KMS-11 (cell line): ENCODE measurements around the gene ITPR3.

Source experiments
- H2AFZ ChIP-seq: fragments of 200-600 bp; sonication (generic); 2 replicates; pipeline ENCODE4 v1.6.1; 2016; ENCODE audit warnings: antibody characterized with exemption, mixed run types, low read depth
- H3K27ac ChIP-seq: fragments of 200-600 bp; sonication (generic); 2 replicates; pipeline ENCODE4 v1.6.1; 2016; ENCODE audit warnings: mild to moderate bottlenecking, mixed run types
- H3K27me3 ChIP-seq: fragments of 200-600 bp; sonication (generic); 2 replicates; pipeline ENCODE4 v1.6.1; 2017; ENCODE audit warnings: mild to moderate bottlenecking, low read depth, mixed run types, moderate library complexity; ENCODE audit not compliant: insufficient read depth
- H3K36me3 ChIP-seq: fragments of 200-600 bp; sonication (generic); 2 replicates; pipeline ENCODE4 v1.6.1; 2017; ENCODE audit warnings: mild to moderate bottlenecking, mixed run types; ENCODE audit not compliant: insufficient read depth
- H3K4me1 ChIP-seq: fragments of 200-600 bp; sonication (generic); 2 replicates; pipeline ENCODE4 v1.6.1; 2016; ENCODE audit warnings: mild to moderate bottlenecking, low read depth, mixed run types; ENCODE audit not compliant: poor library complexity, severe bottlenecking
- H3K4me2 ChIP-seq: fragments of 200-600 bp; sonication (generic); 2 replicates; pipeline ENCODE4 v1.7.0; 2016; ENCODE audit warnings: mild to moderate bottlenecking, mixed run types
- H3K4me3 ChIP-seq: fragments of 200-600 bp; sonication (generic); IDR thresholded peaks from 2 replicates; pipeline ENCODE4 v1.6.1; 2017; ENCODE audit warnings: low read depth, low read length, mixed read lengths; ENCODE audit not compliant: insufficient read depth
- H3K79me2 ChIP-seq: fragments of 200-600 bp; sonication (generic); 2 replicates; pipeline ENCODE4 v1.6.1; 2016; ENCODE audit warnings: low read depth, mixed run types; ENCODE audit not compliant: insufficient read depth
- H3K9ac ChIP-seq: fragments of 200-600 bp; sonication (generic); 2 replicates; pipeline ENCODE4 v1.6.1; 2016; ENCODE audit warnings: mild to moderate bottlenecking, mixed run types
- H4K20me1 ChIP-seq: fragments of 200-600 bp; sonication (generic); 2 replicates; pipeline ENCODE4 v1.6.1; 2016; ENCODE audit warnings: mild to moderate bottlenecking, mixed run types; ENCODE audit not compliant: insufficient read depth
- CTCF ChIP-seq: fragments of 200-600 bp; sonication (generic); conservative IDR thresholded peaks from 2 replicates; pipeline ENCODE4 v1.6.1; 2017; ENCODE audit warnings: low read depth, mild to moderate bottlenecking, antibody characterized with exemption, low read length, moderate library complexity, mixed read lengths

Gene ITPR3

GRCh38 chr6:33622456-33623431 lies 1.6 kb downstream of the ITPR3 start:
- TF ChIP-seq CTCF = no peak
- no peak overlapping the region for H2AFZ ChIP-seq
- peaks cover 30% of the 10 kb centered on the region for H3K4me1 ChIP-seq
- H3K4me2 ChIP-seq = peak overlapping the region; percentile 99
- peak overlapping the region; percentile 70; the same call in 1 of the 2 replicates for H3K9ac ChIP-seq
- H3K27ac ChIP-seq = no peak overlapping the region
- no peaks in the 10 kb centered on the region for H3K27me3 ChIP-seq
- no peaks in the 10 kb centered on the region for H4K20me1 ChIP-seq
- peaks cover 49% of the 10 kb centered on the region; the same call in 1 of the 2 replicates for H3K79me2 ChIP-seq
- H3K4me3 ChIP-seq = peak overlapping the region; percentile 65
- no peaks in the 10 kb centered on the region for H3K36me3 ChIP-seq

- Histone ChIP-seq H4K20me1 (no peaks in the 10 kb centered on the region), H3K4me2 (no peak overlapping the region), H2AFZ (no peak overlapping the region), H3K79me2 (peaks cover 52% of the 10 kb centered on the region), H3K4me3 (no peak overlapping the region), H3K36me3 (no peaks in the 10 kb centered on the region), H3K9ac (no peak overlapping the region), H3K27ac (no peak overlapping the region), H3K4me1 (peaks cover 42% of the 10 kb centered on the region), H3K27me3 (no peaks in the 10 kb centered on the region)
- TF ChIP-seq CTCF = no peak
These were observed 2.8 kb downstream of the ITPR3 start for GRCh38 chr6:33623895-33624381.

- Histone ChIP-seq H3K4me2 (no peak overlapping the region), H4K20me1 (no peaks in the 10 kb centered on the region)
These were observed 3.7 kb downstream of the ITPR3 start for GRCh38 chr6:33624856-33625255.

GRCh38 chr6:33627876-33628275 lies 6.8 kb downstream of the ITPR3 start:
- H2AFZ ChIP-seq = no peak overlapping the region
- no peaks in the 10 kb centered on the region for H4K20me1 ChIP-seq
- peaks cover 50% of the 10 kb centered on the region for H3K79me2 ChIP-seq
- H3K4me3 ChIP-seq = no peak overlapping the region
- H3K36me3 ChIP-seq = no peaks in the 10 kb centered on the region
- H3K27me3 ChIP-seq = no peaks in the 10 kb centered on the region
- H3K9ac ChIP-seq = no peak overlapping the region
- peaks cover 31% of the 10 kb centered on the region for H3K4me1 ChIP-seq
- peak overlapping the region; percentile 22; the same call in 1 of the 2 replicates for H3K4me2 ChIP-seq
- TF ChIP-seq CTCF = no peak
- peak overlapping the region; percentile 27; the same call in 1 of the 2 replicates for H3K27ac ChIP-seq

More at GRCh38 chr6:33624856-33625255, 3.7 kb downstream of the ITPR3 start:
- Histone ChIP-seq H3K79me2 (peaks cover 56% of the 10 kb centered on the region), H3K27ac (no peak overlapping the region), H3K36me3 (no peaks in the 10 kb centered on the region), H3K27me3 (no peaks in the 10 kb centered on the region), H3K9ac (no peak overlapping the region), H2AFZ (no peak overlapping the region), H3K4me1 (peaks cover 36% of the 10 kb centered on the region), H3K4me3 (no peak overlapping the region)
- no peak for TF ChIP-seq CTCF
